ENCODE measurements around the gene LYSET. TPM values are rescaled to one million over a fixed set of nuclear protein-coding genes. Genes with fewer than 3 reads are reported as not detected.
A peak's percentile ranks its signal among the peaks of the same experiment; 100 is the strongest.
"Not testable (repeated sequence)": the region's sequence is repeated elsewhere in the genome, so short reads cannot be mapped to it uniquely, and the experiment has no call there.

LYSET gene
- polyA plus RNA-seq, 3 donors = 34.1 to 43.7 (median 35.6) TPM

DNA sequence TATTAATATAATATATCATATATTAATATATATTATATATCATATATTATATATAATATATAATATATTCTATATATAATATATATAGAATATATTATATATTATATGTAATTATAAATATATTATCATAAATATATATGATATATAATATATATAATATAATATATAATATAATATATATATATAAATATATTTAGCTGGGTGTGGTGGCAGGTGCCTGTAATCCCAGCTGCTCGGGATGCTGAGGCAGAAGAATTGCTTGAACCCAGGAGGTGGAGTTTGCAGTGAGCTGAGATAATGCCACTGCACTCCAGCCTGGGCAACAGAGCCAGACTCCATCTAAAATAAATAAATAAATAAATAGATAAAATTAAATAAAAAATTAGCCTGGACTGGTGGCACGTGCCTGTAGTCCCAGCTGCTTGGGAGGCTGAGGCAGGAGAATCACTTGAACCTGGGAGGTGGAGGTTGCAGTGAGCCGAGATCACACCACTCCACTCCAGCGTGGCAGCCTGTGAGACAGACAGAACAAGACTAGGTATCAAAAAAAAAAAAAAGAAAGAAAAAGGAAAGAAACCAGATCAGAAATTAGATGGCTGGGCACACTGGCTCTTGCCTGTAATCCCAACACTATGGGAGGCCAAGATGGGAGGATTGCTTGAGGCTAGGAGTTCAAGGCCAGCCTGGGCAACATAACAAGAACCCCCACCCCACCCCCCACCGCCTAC is 25.3 kb upstream of the LYSET start:
- DNase-seq (ENCODE audit: extremely low read depth in 1 of 11, low read depth in 9 of 11, low spot score in 4 of 11) = not testable (repeated sequence)

DNA sequence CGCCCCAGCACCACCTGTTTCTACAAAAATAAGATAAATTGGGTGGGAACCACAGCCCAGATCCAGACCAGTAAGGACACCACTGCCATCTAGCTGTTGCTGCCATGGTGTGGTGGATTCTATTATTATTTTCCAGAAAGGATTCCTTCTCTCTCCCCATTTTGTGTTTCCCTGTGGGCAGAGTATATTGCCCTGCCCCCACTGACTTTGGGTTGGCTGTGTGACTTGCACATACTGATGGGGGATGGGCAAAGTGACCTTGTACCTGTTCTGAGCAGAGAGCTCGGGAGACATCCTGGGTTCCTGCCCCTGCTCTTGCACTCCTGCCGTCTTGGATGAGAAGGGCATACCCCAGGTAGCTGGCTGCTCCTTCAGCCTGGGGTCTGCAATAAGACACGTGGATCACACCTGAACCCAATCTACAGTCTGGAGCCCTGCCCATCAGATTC is 24.7 kb upstream of the LYSET start:
- DNase-seq (ENCODE audit: extremely low read depth in 1 of 11, low read depth in 9 of 11, low spot score in 4 of 11) = no peak

DNA sequence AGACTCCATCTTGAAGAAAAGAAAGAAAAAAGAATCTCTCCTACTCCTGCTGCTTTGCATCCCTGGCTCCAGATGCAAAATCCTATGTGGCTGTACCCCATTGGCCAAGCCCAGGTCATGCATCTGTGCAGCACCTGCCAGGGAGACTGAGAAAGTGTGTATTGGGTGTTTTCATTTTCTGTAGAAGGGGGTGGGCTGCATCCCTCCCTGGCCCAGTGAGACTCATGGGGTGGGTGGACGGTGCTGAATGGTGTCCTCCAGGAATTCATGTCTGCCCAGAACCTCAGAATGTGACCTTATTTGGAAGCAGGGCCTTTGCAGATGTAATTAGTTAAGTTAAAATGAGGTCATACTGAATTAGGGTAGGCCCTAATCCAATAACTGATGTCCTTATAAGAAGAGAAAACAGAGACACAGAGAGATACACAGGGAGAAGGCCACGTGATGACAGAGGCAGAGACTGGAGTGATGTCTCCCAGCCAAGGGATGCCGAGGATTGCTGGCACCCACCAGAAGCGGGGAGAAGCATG is 23.6 kb upstream of the LYSET start:
- DNase-seq (ENCODE audit: extremely low read depth in 1 of 11, low read depth in 9 of 11, low spot score in 4 of 11) = no peak

DNA sequence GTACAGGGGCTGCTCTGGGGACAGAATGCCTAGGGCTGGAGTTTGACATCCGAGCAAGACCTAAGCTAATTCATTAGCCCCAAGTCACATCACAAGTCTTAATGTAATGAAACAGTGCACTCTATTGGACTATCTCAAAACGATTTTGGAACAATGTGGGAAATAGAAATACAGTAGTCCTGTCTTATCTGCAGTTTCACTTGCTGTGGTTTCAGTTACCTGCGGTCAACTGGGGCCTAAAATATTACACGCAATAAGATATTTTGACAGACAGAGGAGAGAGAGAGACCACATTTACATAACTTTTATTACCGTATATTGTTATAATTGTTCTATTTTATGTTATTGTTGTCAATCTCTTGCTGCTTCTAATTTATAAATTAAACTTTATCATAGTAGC is 21.6 kb upstream of the LYSET start:
- no peak for DNase-seq (ENCODE audit: extremely low read depth in 1 of 11, low read depth in 9 of 11, low spot score in 4 of 11)

DNA sequence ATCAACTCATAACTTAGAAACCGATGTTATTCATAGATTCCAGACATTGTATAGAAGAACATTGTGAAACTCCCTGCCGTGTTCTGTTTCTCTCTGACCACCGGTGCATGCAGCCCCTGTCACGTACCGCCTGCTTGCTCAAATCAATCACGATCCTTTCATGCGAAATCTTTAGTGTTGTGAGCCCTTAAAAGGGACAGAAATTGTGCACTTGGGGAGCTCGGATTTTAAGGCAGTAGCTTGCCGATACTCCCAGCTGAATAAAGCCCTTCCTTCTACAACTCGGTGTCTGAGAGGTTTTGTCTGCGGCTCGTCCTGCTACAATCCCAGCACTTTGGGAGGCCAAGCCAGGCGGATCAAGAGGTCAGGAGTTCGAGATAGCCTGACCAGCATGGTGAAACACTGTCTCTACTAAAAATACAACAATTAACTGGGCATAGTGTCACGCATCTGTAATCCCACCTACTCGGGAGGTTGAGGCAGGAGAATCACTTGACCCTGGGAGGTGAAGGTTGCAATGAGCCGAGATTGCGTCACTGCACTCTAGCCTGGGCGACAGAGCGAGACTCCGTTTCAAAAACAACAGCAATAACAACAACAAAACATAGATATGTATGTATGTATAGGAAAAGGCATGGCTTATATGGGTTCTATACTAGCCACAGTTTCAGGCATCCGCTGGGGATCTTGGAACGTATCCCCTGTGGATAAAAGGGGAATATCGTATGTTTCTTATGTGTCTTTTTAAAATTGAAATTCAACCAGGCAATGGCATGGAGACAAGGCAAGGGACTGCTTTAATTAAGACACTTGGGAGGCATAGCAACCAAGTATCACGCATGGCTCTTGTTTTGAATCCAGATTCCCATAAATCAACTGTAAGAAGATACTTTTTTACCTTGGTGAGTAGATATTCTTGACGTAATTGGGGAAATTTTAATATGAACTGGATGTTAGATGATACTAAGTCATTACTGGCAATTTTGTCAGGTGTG is 19.5 kb upstream of the LYSET start:
- DNase-seq (ENCODE audit: extremely low read depth in 1 of 11, low read depth in 9 of 11, low spot score in 4 of 11) = not testable (repeated sequence)

DNA sequence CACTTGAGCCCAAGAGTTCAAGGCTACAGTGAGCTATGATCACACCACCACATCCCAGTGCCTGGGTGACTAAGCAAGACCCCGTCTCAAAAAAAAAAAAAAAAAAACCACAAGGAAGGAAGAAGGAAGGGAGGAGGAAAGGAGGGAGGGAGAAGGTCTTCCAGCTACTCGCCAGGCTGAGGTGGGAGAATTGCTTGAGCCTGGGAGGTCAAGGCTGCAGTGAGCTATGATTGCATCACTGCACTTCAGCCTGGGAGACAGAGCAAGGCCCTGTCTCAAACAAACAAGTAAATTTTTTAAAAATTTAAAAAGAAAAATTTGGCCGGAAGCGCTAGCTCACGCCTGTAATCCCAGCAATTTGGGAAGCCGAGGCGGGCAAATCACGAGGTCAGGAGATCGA is 16.5 kb upstream of the LYSET start:
- DNase-seq (ENCODE audit: extremely low read depth in 1 of 11, low read depth in 9 of 11, low spot score in 4 of 11) = not testable (repeated sequence)

DNA sequence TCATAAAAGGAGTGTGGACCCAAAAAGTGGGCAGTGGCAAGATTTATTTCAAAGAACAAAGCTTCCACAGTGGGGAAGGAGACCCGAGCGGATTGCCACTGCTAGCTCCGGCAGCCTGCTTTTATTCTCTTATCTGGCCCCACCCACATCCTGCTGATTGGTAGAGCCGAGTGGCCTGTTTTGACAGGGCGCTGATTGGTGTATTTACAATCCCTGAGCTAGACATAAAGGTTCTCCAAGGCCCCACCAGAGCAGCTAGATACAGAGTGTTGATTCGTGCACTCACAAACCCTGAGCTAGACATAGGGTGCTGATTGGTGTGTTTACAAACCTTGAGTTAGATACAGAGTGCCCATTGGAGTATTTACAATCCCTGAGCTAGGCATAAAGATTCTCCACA is 15.5 kb upstream of the LYSET start:
- not testable (repeated sequence) for DNase-seq (ENCODE audit: extremely low read depth in 1 of 11, low read depth in 9 of 11, low spot score in 4 of 11)

DNA sequence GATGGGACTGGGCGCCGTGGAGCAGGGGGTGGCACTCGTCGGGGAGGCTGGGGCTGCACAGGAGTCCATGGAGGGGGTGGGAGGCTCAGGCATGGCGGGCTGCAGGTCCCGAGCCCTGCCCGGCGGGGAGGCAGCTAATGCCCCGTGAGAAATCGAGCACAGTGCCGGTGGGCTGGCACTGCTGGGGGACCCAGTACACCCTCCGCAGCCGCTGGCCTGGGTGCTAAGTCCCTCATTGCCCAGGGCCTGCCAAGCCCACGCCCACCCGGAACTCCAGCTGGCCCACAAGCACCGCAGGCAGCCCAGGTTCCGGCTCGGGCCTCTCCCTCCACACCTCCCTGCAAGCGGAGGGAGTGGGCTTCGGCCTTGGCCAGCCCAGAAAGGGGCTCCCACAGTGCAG is 15.0 kb upstream of the LYSET start:
- DNase-seq (ENCODE audit: extremely low read depth in 1 of 11, low read depth in 9 of 11, low spot score in 4 of 11) = not testable (repeated sequence)

DNA sequence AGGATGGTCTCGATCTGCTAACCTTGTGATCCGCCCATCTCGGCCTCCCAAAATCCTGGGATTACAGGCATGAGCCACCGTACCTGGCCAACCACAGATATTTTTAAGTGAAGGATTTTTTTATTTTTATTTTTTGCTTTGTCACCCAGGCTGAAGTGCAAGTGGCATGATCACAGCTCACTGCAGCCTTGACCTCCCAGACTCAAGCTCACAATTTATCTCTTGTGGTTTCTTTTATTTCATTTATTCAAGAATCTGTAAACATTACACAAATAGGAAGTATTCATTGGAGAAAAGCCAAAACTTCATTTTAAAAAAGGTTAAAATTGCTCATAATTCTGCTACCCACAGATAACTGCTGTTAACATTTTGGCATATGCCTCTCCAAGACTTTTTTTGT is 13.7 kb upstream of the LYSET start:
- no peak for DNase-seq (ENCODE audit: extremely low read depth in 1 of 11, low read depth in 9 of 11, low spot score in 4 of 11)

DNA sequence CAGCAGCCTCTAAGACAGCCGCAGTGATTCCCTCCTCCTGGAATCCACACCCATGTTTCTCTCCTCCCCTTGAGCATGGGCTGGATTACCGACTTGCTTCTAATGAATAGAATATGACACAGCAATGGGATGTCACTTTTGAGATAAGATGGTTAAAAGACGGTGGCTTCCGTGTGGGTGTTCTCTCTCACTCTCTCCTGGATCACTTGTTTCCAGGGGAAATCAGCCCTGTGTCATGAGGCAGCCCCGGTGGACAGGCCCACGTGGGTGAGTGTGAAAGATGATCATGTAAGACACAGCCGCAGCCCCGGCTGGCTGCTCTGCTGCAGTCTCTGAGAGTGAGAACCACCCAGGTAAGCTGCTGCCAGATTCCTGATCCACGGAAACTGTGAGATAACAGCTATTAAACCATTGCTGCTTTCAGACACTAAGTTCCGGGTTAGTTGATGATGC is 11.1 kb upstream of the LYSET start:
- DNase-seq (ENCODE audit: extremely low read depth in 1 of 11, low read depth in 9 of 11, low spot score in 4 of 11) = peak in 3 of 11 donors; percentile 13 to 33 (median 32)

DNA sequence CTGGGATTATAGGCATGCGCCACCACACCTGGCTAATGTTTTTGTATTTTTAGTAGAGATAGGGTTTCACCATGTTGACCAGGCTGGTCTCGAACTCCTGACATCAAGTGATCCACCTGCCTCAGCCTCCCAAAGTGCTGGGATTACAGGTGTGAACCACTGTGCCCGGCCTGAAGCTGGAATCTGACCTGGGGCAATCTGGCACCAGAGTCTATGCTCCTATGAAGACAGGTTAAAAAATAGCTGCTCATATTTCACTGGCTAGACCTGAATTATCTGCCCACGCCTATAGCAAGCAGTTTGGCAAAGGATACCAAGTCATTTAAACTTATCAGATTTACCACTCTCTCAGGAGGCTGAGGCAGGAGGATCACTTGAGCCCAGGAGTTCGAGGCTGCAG is 10.4 kb upstream of the LYSET start:
- not testable (repeated sequence) for DNase-seq (ENCODE audit: extremely low read depth in 1 of 11, low read depth in 9 of 11, low spot score in 4 of 11)

DNA sequence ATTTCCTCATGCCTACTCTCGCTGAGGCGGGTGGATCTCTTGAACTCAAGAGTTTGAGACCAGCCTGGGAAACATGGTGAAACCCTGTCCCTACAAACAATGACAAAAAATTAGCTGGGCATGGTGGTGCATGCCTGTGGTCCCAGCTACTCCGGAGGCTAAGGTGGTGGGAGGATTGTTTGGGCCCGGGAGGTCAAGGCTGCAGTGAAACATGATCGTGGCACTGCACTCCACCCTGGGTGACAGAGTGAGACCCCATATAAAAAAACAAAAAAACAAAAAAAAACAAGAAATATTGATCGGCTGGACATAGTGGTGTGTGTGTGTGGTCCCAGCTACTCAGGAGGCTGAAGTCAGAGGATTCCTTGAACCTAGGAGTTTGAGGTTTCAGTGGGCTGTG is 9.6 kb upstream of the LYSET start:
- DNase-seq (ENCODE audit: extremely low read depth in 1 of 11, low read depth in 9 of 11, low spot score in 4 of 11) = no peak

DNA sequence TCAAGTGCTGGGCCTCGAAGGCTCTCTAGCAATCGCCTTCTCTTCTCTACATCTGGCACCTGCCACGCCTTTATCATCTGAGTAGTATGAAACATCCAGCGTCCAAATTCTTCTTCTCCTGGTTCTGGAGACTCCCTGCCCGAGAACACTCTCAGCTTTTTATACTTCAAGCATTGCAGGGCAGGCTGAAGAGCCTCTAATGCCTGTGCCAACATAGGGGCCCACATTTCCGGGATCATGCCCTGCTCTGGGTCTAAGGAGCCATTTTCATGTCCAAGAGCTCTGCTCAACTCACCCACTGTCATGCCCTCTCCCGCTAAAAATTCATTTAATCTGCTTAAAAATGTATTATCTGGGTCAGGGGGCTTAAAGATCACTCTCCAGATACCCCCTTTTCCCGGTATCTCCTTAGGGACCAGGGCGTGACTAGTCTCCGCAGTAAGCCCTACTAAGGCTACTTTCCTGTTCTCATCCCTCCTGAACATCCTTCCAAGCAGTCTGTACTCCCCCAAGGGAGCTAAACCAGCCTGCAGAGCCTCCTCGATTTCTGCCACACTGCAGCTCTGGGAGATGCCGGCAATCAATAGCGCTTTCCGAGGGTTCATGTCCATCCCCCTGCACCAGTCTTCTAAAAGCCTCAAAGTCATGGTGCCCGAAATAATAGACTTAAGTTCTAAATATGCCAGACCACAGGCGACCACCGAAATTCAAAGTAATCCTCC is 1.4 kb upstream of the LYSET start:
- no peak for DNase-seq (ENCODE audit: extremely low read depth in 1 of 11, low read depth in 9 of 11, low spot score in 4 of 11)

DNA sequence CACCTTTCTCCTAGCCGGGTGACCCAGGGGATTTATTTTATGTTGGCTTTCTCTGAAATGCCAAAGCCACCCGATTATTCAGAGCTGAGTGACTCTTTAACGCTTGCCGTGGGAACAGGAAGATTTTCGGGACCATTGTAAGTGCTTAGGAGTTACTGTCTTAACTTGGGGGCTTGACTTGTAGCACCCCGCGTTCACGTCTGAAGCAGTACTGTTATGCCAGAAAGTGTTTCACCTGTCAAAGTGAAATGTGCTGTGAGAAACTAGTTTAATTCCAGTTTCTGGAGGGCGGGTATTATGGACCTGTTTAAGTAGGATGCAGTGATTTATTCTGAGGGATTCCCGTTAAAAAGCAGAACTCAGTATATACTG is 218 bp downstream of the LYSET start:
- DNase-seq (ENCODE audit: extremely low read depth in 1 of 11, low read depth in 9 of 11, low spot score in 4 of 11) = peak in 1 of 11 donors; percentile 9

DNA sequence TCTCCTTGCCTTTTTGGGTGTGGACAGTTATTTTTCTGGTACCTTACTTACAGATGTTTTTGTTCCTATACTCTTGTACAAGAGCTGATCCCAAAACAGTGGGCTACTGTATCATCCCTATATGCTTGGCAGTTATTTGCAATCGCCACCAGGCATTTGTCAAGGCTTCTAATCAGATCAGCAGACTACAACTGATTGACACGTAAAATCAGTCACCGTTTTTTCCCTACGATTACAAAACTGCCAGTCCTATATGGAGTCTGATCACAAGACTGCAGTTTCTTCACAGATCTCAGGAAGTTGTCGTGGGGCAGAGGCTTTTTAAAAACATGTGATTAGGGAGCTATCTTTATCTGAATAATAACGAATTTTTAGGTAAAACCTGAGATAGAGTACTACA is 1.3 kb downstream of the LYSET start:
- no peak for DNase-seq (ENCODE audit: extremely low read depth in 1 of 11, low read depth in 9 of 11, low spot score in 4 of 11)

DNA sequence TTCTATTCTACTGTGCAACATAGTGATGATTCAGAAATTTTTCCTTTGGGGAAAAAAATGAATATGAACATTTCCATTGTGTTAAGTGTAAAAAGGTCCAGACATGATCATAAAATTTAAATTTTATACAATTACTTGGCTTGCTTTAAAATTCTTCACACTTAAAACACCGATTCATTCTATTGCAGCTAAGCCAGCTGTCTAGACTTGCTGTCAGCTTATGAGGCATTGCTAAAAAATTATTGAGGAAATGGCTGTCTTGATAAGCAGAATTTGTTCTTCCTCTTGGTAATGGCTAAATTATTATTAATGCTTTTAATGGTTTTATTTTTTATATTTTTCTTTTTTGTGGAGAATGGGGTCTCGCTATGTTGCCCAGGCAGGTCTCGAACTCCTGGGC is 1.8 kb downstream of the LYSET start:
- DNase-seq (ENCODE audit: extremely low read depth in 1 of 11, low read depth in 9 of 11, low spot score in 4 of 11) = no peak

DNA sequence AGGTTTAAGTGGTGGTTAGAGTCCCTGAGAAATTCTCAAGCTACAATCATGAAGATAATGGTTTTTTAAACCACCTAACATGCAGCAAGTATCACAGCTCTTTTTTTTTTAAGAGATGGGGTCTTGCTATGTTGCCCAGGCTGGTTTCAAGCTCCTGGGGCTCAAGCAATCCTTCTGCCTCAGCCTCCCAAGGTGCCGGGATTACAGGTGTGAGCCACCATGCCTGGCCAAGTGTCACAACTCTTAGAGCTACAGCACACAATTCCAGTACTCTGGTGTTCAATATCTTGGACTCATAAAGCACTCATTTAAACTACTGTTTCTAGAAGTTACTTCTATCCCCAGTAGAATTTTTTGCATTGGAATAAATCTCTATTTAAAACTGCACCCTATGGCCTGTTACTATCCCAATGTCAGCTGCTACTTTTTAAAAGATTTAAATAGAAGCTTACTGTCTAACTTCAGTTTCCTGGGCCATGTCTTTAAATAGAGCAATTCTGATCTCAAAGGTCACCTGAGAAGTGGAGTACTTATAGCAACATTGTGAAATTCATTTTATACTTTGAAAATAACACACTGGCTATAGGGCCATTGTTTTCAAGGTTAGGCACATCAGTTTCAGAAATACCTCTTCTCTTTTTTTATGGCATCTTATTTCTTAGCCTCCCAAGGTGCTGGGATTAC is 10.3 kb downstream of the LYSET start:
- no peak for DNase-seq (ENCODE audit: extremely low read depth in 1 of 11, low read depth in 9 of 11, low spot score in 4 of 11)

DNA sequence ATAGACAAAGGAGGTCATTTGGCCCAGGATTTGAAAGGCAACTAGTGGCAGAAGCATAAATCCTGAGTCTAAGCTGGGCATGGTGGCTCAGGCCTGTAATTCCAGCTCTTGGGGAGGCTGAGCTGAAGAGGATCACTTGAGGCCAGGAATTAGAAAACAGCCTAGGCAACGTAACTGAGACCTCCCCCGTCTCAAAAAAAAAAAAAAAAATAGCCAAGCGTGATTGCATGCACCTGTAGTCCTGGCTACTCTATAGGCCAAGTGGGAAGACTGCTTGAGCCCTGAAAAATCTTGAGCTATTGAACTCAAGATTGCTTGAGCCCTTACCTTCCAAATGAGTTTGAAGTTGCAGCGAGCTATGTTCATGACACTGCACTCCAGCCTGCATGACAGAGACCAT is 13.9 kb downstream of the LYSET start:
- no peak for DNase-seq (ENCODE audit: extremely low read depth in 1 of 11, low read depth in 9 of 11, low spot score in 4 of 11)

DNA sequence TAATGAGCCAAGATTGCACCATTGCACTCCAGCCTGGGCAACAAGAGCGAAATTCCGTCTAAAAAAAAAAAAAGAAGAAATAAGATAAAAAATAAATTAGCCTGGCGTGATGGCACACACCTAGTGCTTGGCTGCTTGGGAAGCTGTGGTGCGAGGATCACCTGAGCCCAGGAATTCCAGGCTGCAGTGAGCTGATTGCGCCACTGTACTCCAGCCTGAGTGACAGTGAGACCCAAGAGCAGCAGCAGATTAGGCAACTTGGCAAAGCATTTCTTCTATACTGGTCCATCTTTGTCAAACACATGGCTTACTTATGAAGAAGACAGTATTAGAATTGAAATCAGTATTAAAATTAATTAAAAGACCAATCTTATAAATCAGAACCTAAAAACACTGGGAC is 15.4 kb downstream of the LYSET start:
- no peak for DNase-seq (ENCODE audit: extremely low read depth in 1 of 11, low read depth in 9 of 11, low spot score in 4 of 11)
